CD1c-positive myeloid dendritic cell (primary cell): ENCODE measurements around the gene USP6NL.

Experiments used
- DNase-seq: peaks from one replicate; pipeline ENCODE4 v3.0.0-alpha.2; 2016; ENCODE audit errors: extremely low spot score

The USP6NL gene

DNA sequence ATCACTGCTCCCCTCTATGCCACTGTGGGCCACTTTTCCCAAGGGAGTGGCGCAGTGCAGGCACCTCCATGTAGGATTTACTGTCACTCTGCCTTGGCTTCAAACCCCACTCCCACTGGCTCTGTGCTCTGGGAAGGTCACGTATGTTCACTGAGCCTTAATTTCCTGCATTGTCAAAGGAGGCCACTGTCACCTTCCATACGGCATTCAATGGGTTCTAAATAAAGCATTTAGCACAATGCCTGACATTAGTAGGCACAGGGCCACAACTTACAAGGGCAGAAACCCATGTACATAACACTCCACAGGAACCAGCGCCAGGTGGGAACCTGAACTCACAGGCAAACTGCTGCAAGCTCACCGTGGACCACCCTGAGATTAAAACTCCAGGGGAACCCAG is 196.4 kb downstream of the USP6NL start:
- no peak for DNase-seq

GRCh38 chr10:11414314-11415038 is 197.0 kb downstream of the USP6NL start:
- no peak for DNase-seq

DNA sequence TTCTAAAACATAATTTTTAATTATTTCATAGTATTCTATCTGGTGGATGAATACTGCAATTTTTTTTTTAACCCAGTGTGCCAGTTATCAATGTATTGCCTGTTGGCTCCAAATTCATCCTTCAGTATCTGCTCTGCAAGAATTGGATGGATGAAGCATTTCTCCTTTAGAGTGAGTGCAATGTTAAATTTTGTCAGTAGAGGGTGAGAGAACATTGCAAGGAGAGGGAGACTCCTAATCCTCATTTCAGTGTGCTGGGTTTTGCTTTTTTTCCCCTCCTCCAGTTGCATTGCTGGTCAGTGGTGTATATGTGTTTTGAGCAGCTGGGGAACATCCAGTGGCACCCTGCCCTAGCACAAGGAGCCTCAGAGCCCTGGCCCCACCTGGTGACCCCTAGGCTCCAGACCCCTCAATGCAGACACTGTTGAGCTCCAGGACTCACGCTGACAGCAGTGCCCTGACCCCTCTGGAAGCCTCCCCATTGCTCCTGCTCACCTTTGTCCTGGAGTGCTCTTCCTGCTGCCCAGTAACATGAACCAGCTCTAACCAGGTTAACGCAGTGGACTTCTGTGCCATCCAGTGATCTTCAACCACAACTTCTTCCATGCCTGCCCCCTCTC is 199.4 kb downstream of the USP6NL start:
- no peak for DNase-seq

GRCh38 chr10:11409357-11409756 is 202.1 kb downstream of the USP6NL start:
- DNase-seq, result no peak

GRCh38 chr10:11407939-11408338 is 203.5 kb downstream of the USP6NL start:
- DNase-seq, result no peak

DNA sequence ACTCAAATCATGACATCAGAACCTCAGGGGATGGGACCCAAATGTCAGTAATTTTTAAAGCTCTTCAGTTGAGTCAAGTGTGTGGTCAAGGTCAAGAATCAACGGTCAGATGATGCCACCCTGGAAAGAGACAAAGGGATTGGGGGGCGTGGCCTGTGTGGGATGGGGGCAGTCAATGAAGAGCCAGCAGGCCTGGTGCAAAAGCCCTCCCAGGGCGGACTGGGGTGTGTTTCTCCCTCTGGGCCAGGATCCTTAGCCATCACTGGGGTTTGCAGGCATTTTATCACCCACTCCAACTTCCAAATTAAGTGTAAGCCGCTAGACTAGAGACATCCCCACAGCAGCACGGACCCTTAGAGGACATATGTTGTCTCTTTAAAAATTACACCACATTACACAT is 204.7 kb downstream of the USP6NL start:
- DNase-seq, result no peak

DNA sequence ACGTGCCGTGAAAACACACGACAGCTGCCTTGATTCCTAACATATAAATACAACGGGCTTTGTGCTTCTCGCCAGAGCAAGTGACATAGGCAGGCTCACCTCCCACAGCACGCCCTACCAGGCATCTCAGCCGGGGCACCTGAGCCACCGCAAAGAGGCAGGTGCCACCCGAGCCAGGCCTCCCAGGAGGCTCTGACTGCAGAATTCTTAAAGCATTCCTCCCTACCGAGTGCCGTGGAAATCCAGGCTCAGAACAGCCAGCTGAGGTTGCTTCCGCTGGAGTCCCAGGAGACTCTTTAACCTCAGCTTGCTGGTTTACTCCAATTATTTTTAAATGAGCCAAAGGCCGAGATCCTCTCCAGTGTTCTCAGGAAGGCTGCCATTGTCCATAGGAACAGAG is 206.5 kb downstream of the USP6NL start:
- DNase-seq, result no peak
